ENCODE measurements around the gene TESK1.

The TESK1 gene

GRCh38 chr9:35574578-35575122 lies 30.4 kb upstream of the TESK1 start:
- Histone ChIP-seq H3K4me3 (replicated peaks; ENCODE audit: insufficient read depth, low read length) (no peak overlapping the region), H3K27me3 (ENCODE audit: insufficient read depth, poor library complexity, severe bottlenecking) (no peaks in the 10 kb centered on the region), H3K27ac (replicated peaks) (no peak overlapping the region)
- no peak for DNase-seq (ENCODE audit: low read depth in 1 of 2, low spot score in 1 of 2)
- TF ChIP-seq REST (IDR thresholded peaks at IDR 0.05; ENCODE audit: insufficient replicate concordance, low read depth) (no peak), POLR2AphosphoS5 (IDR thresholded peaks at IDR 0.05; ENCODE audit: low read depth) (no peak), SPI1 (IDR thresholded peaks at IDR 0.05; ENCODE audit: borderline replicate concordance, low read depth) (no peak), GABPA (IDR thresholded peaks at IDR 0.05; ENCODE audit: low read depth) (no peak), CTCF (IDR thresholded peaks at IDR 0.05; ENCODE audit: insufficient read depth, low read length) (no peak)

- Histone ChIP-seq H3K27me3 (ENCODE audit: insufficient read depth, poor library complexity, severe bottlenecking) (no peaks in the 10 kb centered on the region), H3K27ac (replicated peaks) (no peak overlapping the region), H3K4me3 (replicated peaks; ENCODE audit: insufficient read depth, low read length) (no peak overlapping the region)
- TF ChIP-seq SPI1 (IDR thresholded peaks at IDR 0.05; ENCODE audit: borderline replicate concordance, low read depth) (no peak), REST (IDR thresholded peaks at IDR 0.05; ENCODE audit: insufficient replicate concordance, low read depth) (no peak), CTCF (IDR thresholded peaks at IDR 0.05; ENCODE audit: insufficient read depth, low read length) (no peak), POLR2AphosphoS5 (IDR thresholded peaks at IDR 0.05; ENCODE audit: low read depth) (no peak), GABPA (IDR thresholded peaks at IDR 0.05; ENCODE audit: low read depth) (no peak)
- no peak for DNase-seq (ENCODE audit: low read depth in 1 of 2, low spot score in 1 of 2)
Measured at GRCh38 chr9:35575478-35575877, 29.6 kb upstream of the TESK1 start.

- H3K27me3 ChIP-seq (ENCODE audit: insufficient read depth, poor library complexity, severe bottlenecking) = no peaks in the 10 kb centered on the region
- no peak overlapping the region for H3K4me3 ChIP-seq (replicated peaks; ENCODE audit: insufficient read depth, low read length)
- H3K27ac ChIP-seq (replicated peaks) = no peak overlapping the region
- no peak for DNase-seq (ENCODE audit: low read depth in 1 of 2, low spot score in 1 of 2)
- TF ChIP-seq CTCF (IDR thresholded peaks at IDR 0.05; ENCODE audit: insufficient read depth, low read length) (no peak), SPI1 (IDR thresholded peaks at IDR 0.05; ENCODE audit: borderline replicate concordance, low read depth) (no peak), REST (IDR thresholded peaks at IDR 0.05; ENCODE audit: insufficient replicate concordance, low read depth) (no peak), GABPA (IDR thresholded peaks at IDR 0.05; ENCODE audit: low read depth) (no peak), POLR2AphosphoS5 (IDR thresholded peaks at IDR 0.05; ENCODE audit: low read depth) (no peak)
Measured at GRCh38 chr9:35577486-35577885, 27.6 kb upstream of the TESK1 start.
